Measurements from ENCODE around the gene IQGAP3.
"Not testable (repeated sequence)": the region's sequence is repeated elsewhere in the genome, so short reads cannot be mapped to it uniquely, and the experiment has no call there.

Gene IQGAP3, protein sequence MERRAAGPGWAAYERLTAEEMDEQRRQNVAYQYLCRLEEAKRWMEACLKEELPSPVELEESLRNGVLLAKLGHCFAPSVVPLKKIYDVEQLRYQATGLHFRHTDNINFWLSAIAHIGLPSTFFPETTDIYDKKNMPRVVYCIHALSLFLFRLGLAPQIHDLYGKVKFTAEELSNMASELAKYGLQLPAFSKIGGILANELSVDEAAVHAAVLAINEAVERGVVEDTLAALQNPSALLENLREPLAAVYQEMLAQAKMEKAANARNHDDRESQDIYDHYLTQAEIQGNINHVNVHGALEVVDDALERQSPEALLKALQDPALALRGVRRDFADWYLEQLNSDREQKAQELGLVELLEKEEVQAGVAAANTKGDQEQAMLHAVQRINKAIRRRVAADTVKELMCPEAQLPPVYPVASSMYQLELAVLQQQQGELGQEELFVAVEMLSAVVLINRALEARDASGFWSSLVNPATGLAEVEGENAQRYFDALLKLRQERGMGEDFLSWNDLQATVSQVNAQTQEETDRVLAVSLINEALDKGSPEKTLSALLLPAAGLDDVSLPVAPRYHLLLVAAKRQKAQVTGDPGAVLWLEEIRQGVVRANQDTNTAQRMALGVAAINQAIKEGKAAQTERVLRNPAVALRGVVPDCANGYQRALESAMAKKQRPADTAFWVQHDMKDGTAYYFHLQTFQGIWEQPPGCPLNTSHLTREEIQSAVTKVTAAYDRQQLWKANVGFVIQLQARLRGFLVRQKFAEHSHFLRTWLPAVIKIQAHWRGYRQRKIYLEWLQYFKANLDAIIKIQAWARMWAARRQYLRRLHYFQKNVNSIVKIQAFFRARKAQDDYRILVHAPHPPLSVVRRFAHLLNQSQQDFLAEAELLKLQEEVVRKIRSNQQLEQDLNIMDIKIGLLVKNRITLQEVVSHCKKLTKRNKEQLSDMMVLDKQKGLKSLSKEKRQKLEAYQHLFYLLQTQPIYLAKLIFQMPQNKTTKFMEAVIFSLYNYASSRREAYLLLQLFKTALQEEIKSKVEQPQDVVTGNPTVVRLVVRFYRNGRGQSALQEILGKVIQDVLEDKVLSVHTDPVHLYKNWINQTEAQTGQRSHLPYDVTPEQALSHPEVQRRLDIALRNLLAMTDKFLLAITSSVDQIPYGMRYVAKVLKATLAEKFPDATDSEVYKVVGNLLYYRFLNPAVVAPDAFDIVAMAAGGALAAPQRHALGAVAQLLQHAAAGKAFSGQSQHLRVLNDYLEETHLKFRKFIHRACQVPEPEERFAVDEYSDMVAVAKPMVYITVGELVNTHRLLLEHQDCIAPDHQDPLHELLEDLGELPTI (N-terminal part only)

DNA sequence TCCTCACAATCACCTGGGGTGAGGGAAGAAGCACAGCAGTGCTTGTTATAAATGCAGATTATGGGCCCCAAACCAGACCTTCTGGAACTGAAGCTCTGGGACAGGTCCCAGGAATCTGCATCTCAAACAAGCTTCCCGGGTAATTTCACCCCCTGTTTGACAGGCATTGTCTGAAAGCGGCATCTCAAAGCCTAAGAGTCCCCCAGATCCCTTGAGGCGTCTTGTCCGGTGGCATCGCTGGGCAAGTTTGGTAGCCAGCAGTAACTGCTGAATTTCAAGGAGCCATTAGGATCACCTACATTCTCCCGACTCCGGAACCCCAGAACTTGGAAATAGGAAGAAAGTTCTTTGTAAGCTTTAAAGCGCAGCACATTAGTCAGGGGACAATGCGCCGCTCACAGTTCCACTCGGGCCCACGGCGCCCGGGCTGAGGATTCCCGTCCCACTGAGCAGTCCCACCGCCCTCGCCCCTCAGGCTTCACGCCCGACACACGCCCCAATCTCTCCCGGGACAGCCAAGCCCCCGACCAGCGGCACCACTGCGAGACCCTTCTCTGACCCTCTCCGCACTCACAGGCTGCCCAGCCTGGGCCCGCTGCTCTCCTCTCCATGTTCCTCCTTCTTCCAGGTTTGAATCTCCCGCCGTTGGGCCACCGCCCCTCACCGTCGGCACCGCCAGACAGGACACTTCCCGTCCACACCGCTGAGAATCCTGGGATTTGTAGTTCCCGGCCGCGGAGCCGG is at the start of gene IQGAP3:
Gene IQGAP3, minus strand, starts transcription at position 647 of the 744 bp plus-strand sequence. Its CDS starts 36 bp downstream, at position 611.
- DNase-seq: peak; percentile 84

DNA sequence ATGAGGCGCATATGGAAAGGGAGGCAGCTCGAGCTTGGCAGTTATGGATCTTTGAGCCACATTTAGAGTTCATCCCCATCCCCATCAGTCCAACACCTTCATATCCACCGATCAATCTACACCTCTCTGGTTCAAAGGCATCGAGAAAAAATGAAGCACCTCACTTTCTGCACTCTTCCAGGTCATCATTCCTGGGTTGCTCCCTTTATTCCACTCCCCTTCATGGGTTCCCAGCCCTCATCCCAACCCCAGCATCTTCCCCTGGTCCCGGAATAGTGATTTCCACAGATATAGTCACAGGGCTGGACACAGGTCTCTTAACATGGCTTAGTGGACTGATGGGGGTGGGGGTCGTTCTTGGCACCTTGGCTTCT is 47.2 kb upstream of the IQGAP3 start:
- no peak for DNase-seq

DNA sequence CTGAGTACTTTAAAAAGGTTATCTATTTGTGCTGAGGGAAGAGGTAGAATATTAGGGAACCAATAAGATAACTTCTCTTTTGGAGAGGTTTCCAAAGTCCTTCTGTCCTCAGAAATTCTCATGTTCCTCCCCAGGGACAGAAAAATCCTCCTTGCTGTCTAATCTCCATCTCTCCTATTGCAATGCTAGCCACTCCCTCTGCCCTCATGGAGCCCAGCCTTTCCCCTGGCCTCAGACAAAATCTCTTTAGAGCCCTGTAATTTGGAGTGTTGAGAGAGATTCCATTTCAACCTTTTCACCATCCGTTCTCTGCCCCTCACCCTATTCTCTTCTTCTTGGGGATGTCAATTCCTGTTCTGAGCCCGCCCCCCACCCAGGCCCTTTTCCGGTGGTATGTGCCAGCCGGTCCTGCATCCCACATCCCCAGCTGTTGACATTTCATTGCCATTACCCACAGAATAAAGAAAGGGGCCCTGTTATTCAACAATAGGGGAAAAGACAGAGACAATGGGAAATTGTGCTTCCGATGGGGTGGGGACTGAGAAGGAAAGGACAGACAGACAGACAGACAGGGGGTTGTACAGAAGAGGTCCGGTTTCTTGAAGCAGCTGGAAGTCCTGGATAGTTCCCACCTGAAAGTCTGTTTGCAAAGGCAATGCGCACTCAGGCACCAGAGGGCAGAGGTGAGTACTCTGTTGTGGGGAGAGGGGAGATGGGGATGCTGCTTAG is 46.7 kb upstream of the IQGAP3 start, which contains the start of gene HAPLN2:
Gene HAPLN2, plus strand, starts transcription at position 563 of the 729 bp plus-strand sequence. CDS start 4,076 bp downstream, outside the sequence.
- peak; percentile 44 for DNase-seq

DNA sequence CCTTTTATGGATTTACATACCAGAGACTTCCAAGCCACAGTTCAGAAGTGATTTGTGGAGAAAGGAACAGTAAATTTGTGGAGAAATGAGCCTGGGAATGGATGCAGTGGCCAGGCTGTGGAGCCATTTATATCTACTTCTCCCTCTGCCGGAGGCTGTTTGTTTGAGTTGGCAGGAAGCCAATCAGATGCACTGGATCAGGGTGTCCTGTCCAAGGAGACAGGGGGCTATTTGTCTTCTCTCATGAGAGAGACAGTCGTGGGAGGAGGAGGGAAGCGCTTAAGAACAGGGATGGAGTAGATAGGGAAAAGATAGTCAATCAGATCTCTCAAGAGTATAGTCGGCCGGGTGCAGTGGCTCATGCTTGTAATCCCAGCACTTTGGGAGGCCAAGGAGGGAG is 44.1 kb upstream of the IQGAP3 start:
- DNase-seq: no peak

DNA sequence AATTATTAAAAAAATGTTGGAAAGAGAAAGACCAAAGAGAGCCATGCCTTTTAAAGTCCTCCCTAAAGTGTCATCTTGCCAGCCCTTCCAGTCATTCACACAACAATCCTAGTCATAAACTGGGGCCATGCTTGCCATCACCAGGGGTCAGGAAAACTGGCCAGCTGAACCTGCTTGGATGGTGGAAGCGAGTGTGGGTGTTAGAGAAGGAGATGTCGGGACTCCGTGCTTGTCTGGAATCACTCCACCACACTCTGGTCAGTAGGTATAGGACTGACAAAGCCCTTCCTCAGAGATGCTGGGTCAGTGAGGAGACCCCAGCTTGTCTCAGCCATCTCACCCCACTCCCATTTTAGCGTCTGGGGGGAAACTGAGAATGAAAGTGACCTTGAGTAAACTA is 43.6 kb upstream of the IQGAP3 start:
- no peak for DNase-seq

DNA sequence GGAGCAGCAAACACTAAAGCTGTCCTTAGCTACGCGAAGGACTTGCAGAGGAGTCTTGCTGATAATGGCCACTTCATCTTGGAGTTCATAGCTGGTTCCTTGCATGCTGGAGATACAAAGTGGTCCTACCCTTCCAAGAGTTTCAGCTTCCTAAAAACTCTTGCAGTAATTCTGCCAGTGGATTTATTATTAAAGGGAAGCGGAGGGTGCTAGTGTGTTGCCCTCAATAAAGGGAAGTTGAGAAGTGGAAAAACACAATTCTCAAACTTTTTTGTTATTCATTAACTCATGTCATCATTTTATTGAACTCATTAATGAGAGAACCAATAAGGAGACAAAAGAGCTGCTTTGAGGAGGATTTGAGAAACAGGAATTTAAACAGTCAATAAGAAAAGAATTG is 40.3 kb upstream of the IQGAP3 start:
- no peak for DNase-seq

DNA sequence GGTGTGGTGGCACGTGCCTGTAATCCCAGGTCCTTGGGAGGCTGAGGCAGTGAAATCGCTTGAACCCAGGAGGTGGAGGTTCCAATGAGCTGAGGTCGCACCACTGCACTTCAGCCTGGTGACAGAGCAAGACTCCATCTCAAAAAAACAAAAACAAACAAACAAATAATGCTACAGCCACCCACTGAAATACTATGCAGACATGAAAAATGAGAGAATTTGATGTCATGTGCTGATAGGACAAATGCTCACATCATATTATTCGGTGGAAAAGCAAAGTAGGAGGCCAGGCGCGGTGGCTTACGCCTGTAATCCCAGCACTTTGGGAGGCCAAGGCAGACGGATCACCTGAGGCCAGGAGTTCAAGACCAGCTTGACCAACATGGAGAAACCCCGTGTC is 37.7 kb upstream of the IQGAP3 start:
- not testable (repeated sequence) for DNase-seq

DNA sequence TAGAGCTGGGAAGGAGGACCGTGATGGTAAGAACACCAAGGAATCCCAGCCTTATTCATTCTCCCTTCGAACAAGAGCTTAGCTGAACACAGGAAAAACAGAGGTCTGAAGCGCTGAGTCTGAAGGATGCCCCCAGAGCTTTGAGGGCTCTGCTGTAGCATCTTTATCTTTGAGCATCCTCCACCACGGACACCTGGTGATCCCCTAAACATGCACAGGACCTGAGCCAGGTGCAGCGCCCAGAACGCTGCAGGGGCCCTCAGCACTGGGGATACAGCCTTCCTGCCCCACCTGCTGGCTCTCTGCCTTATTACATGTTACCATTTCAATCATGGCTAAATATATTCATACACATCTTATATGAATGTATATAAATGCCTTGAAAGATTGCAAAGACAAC is 36.6 kb upstream of the IQGAP3 start:
- DNase-seq: peak; percentile 75

DNA sequence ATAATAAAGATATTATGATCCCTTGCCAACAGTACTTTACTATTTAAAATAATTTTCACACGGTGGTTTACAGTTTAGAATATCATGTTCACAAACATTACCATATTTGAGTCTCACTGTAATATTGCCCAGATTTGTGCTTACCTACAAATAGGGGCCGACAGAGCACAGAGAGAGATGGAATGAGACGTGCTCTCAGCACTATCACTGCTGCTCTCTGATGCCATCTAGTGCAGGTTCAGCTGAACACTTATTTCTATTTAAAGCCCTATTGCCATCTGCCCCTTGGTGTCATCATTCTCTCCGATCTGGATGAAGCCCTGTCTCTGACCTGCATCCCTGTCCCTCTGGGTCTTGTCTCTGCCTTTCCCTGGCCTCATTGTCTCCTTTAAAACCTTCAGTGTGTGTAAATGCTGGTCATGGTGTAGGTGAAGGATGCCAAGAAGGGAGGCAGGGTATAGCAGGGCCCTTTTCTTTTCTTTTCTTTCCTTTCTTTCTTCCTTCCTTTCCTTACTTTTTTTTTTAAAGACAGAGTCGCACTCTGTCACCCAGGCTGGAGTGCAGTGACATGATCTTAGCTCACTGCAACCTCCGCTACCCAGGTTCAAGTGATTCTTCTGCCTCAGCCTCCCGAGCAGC is 35.8 kb upstream of the IQGAP3 start:
- DNase-seq: peak; percentile 62

DNA sequence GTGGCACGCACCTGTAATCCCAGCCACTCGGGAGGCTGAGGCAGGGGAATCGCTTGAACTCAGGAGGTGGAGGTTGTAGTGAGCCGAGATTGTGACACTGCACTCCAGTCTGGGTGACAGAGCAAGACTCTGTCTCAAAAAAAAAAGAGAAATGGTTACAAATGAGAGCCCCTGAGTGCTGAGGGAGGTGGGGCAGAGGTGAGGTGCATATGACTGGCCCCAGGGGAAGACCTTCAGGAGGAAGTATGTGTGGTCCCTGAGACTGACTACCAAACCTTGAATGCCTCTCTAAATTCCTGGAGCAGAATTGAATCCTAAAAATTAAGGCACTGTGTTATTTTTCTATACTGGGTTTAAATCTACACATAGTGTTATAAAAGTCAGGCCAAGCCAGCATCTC is 35.0 kb upstream of the IQGAP3 start:
- DNase-seq: not testable (repeated sequence)

DNA sequence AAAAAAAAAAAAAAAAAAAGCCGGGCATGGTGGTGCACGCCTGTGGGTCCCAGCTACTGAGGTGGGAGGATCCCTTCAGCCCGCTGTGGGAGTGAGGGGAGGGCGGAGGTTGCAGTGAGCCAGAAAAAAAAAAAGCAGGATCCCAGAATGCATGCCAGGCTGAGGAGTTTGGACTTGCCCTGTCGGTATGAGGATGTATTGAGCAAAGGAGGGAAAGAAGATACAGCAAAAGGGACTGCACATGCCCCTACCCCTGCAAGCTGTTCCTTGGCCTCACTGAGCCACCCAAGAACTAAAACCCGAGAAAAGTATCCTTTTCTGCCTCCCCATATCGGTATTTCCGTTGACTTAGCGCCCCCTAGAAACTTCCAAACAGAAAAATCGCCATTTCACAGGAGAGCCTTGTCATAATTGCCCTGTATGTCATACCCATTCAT is 30.2 kb upstream of the IQGAP3 start:
- no peak for DNase-seq

DNA sequence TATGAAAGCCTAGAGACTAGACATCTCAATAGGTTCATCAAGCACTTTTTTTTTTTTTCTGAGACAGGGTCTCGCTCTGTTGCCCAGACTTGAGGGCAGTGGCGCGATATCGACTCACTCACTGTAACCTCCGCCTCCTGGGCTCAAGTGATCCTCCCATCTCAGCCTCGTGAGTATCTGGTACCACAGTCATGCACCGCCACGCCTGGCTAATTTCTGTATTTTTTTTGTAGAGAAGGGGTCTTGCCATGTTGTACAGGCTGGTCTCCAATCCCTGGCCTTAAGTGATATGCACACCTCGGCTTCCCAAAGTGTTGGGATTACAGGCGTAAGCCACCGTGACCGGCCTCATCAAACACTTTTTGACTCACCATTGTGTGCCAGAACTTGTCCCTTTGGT is 29.5 kb upstream of the IQGAP3 start:
- no peak for DNase-seq

DNA sequence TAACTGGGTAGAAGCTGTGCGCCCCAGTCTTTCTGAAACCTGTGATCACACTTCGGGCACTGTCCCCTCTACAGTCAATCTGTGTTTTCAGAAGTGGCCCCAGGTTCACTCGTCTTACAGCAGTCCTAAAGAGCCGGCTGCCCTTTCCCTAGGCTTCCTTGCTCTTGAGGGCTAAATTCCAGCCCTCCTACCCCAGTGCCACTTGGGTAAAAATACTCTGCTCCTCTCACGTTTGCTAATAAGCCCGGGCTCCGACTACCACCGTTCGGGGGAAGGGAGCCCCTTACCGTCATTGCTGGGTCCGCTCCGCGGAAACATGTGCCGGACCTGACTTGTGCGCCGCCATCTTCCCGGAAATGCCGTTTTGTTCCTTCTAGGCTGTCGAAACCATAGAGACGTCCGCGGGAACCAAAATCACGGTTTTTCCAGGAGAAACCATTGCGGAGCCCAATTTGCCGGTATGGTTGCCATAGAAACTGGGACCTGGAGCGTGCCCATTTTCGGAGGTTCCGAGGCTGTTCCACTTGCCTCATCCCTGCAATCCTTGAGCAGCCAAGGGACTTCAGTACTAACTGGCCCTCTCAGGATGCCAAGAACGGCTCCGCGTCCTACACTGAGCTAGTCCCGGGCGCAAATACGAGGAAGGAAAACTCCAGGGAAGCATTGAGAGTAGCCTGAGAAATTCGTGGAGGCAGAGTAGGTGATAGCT is 28.9 kb upstream of the IQGAP3 start, which contains the start of gene GPATCH4:
Gene GPATCH4, minus strand, starts transcription at position 358 of the 709 bp plus-strand sequence.
- DNase-seq: peak; percentile 84

DNA sequence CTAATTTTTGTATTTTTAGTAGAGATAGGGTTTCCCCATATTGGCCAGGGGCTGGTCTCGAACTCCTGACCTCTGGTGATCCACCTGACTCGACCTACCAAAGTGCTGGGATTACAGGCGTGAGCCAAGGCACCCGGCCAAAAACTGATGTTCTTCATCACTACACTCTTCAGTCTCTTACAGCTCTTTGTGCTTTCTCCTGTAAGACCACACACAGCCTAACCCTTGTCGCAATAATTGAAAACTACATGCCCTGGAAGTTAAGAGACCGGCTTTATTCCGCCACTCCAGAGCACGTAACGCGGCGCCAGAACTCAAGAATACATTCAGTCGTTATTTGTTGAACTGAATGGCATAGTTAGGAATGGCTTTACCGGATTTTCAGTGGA is 28.4 kb upstream of the IQGAP3 start:
- no peak for DNase-seq

DNA sequence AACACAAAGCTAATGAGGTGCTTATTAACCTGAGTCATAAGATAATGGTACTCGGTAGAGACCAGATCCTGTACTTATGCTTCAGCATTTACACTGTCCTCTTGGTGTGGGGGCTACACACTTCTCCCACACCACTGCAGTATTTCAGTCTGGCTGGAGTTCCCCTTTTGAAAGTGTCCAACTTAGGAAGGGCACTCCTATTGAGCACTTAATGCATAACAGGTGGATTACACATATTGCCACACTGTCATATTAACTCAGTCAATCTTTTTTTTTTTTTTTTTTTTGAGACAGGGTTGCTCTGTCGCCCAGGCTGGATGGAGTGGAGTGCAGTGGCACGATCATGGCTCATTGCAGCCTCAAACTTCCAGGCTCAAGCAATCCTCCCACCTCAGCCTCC is 27.4 kb upstream of the IQGAP3 start:
- DNase-seq: no peak

DNA sequence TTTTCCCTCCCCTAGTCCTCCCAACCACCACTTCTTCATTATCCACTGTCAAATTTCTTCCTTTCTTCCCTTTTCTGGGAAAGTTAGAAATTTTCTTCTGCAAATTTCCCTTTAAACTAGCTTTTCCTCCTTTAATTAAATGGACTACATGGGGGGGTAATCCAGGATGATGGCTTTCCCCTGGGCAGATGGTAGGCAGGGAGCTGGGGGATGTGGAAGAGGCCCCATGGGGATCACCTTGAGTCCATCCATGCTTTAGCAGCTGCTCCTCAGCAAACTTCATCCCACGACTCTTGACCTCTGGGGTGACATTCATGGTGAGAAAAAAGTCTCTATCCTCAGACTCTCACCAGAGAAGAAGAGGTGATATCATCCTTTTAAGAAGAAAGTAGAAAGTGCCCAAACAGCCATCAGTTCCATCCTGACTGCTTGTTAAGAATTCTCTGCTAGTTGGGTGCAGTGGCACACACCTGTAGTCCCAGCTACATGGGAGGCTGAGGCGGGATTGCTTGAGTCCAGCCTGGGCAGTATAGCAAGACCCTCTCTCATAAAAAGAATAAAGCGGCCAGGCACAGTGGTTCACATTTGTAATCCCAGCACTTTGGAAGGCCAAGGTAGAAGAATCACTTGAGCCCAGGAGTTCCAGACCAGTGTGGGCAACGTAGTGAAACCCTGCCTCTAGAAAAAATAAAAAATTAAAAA is 26.5 kb upstream of the IQGAP3 start:
- DNase-seq: no peak

DNA sequence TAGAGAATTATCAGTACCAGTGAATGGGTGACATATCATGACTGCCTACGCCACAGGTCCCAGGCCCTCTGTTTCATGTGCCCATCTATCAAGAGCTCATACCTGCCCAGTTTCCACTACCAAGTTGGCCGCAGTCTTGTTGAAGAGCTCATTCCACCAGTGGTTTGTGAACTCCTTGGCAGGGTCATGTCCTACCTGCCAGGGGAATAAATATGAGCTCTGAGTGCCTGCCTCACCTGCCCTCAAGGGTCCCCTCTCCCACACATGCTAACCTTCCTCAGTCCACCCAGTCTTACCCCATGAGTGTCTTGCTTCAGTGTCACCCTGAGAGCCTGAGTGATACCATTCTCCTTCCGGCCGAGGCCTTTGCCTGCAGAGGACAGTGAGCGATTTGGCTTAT is 25.8 kb upstream of the IQGAP3 start:
- DNase-seq: no peak

DNA sequence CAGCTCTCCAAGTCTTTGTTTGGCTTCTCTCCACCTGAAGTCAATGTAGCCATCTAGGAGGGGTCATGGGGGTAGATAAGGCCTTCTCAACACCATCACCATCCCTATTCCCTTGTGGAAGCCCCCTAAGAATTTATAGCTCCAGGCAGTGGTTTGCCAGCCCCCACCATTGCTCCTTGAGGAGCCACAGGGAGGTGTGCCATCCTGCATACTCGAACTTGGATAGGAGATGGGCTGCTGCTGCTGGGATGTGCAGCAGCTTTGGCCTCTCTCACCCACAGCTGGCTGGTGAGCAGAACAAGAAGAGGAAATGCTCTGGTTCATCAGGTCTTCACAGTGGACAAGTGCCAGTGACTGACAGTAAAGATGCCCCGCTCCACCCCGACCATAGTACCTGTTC is 24.1 kb upstream of the IQGAP3 start:
- DNase-seq: no peak

DNA sequence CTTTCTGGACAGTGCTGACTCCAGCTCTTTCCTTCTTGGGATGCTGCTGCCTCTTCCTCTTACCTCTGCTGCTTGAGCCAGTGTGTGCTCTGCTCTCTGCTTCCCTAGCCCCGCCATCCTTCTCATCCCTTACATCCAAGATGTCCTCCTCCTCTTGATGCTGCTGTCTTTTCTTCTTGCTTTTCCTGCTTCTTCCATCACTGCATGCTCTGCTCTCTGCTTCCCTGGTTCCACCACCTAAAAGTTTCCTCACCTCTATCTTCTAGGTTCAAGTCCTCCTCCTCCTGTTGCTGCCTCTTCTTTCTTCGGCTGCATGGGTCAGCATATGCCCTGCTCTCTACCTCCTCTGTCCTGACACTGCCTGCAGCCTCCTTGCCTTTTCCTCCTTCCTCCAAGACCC is 22.7 kb upstream of the IQGAP3 start:
- no peak for DNase-seq

Measured in stimulated activated CD8-positive, alpha-beta memory T cell treated with anti-CD3 and anti-CD28 coated beads, Interleukin-4, amount 100 ng/mL, for 48 hours (primary cell).